ENCODE measurements around the gene OMD. TPM values are rescaled to one million over a fixed set of nuclear protein-coding genes. Genes with fewer than 3 reads are reported as not detected.

The OMD gene, protein sequence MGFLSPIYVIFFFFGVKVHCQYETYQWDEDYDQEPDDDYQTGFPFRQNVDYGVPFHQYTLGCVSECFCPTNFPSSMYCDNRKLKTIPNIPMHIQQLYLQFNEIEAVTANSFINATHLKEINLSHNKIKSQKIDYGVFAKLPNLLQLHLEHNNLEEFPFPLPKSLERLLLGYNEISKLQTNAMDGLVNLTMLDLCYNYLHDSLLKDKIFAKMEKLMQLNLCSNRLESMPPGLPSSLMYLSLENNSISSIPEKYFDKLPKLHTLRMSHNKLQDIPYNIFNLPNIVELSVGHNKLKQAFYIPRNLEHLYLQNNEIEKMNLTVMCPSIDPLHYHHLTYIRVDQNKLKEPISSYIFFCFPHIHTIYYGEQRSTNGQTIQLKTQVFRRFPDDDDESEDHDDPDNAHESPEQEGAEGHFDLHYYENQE
- not detected in 2 replicates for total RNA-seq

DNA sequence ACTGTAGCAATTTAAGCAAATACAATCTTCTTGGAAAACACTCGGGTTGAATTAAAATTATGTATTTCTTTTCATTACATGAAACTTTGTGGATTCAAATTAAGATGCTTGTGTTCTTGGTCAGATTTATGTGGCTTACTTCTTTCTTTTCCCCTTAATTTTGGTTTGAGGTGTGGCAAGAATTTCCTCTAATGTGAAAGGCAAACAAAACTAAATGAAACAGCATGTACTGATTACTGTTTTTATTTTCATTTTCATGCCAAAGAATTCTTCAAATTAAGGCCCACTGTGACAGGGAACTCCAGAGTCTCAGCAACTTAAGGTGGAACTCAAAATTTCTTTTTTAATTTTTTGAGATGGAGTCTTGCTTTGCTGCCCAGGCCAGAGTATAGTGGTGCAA lies at the start of gene OMD:
Gene OMD, minus strand, starts transcription at position 132 of the 400 bp plus-strand sequence. CDS start 6,913 bp downstream, outside the sequence.

DNA sequence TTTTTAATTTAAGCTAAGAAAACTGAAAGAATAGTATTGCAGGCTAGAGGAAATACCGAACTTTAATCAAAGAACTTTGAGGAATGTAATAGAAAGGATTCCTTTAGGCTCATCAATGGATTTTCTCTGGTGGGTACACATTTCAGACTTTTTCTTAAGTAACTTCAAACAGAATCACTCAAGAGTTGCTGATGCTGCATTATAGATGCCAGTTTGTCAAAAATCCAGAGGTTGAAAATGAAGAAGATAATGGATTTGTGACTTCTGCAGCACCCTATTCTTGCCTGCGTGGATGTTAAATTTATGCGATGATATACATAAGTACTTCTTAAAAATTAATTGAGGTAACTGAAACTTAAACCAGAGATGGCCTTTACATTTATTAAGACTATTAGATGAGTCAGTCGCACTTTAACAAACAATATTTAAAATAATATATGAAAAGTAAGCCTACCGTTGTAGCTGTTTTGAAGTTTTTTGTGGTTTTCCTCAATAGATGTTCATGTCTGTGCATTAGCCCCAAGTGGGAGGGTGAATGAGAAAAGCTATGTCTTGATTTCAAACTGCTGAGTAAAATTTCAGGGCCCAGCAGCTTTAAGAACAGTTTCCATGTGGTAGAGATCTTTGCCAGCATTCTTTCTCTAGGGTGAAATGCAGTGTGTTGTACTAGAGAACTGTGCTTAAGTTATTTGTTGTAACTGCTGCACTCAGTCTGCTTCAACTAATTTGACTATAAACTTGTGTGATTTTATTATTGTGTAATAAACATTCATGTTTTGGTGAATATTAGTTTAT lies 20.0 kb downstream of the OMD start, which contains the start of gene OGN:
Gene OGN, minus strand, starts transcription at position 537 of the 795 bp plus-strand sequence. CDS start 1,171 bp downstream, outside the sequence.

Other genes starting within 250 kb of the OMD start
- 67.5 and 94.6 TPM in 2 replicates for gene IARS1, start 130.8 kb downstream of the OMD start, total RNA-seq
- gene NOL8, start 99.1 kb downstream of the OMD start, total RNA-seq = 10.1 and 16.7 TPM in 2 replicates
- 1.5 and 2.5 TPM in 2 replicates for gene CENPP, start 98.5 kb downstream of the OMD start, total RNA-seq
- not detected in 2 replicates for gene OGN, start 19.9 kb downstream of the OMD start, total RNA-seq
- gene ASPN, start 58.0 kb upstream of the OMD start, total RNA-seq = not detected in 2 replicates
- gene ECM2, start 111.5 kb upstream of the OMD start, total RNA-seq = under 0.01 TPM in 1 of 2 replicates, not detected in the other
- 13.5 TPM in 2 replicates for gene IPPK, start 245.7 kb upstream of the OMD start, total RNA-seq